ENCODE results near the gene RHBDL3.
A peak's percentile ranks its signal among the peaks of the same experiment; 100 is the strongest.
"Not testable (repeated sequence)": the region's sequence is repeated elsewhere in the genome, so short reads cannot be mapped to it uniquely, and the experiment has no call there.

Gene RHBDL3

DNA sequence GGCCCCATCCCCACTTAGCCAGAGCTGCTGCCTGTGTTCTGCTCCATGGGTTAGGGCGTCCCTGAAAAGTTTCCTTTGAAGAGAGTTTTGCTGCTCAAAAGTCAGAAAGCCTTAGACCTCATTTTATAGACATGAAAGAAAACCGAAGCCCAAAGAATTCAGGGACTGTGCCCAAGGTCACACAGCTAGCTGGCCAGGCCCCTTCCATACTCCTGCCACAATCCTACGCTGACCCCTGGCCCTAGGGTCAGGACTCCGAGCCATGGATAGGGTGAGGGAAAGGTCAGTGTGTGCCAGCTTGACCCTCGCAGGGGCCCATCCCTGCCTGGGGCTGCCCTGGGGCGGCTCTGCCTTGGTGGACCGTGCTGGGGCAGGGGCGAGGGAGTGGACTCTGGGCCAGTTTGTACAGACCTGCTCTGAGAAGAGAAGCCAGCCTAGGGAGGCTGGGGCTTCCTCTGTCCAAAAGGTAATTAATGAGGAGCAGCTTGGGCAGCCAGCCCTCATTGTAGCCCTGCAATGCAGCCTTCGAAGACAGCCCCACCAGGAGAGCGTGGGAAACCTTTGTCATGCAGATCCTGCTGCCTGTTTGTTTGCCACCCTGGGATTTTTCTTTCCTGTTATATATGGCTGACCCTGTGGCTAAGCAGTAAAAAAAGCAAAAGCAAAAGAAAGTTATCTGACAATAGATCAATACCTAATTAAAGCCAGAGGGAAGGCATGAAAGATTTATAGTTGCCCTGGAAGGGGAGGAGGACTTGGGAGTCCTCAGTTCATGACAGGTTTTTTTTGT lies 37.4 kb downstream of the RHBDL3 start:
- DNase-seq (ENCODE audit: low read depth, low spot score), result no peak
- no peak overlapping the region for H3K27ac ChIP-seq
- no peak for TF ChIP-seq EZH2 (IDR thresholded peaks at IDR 0.05)
- TF ChIP-seq POLR2AphosphoS5 (IDR thresholded peaks at IDR 0.05; ENCODE audit: borderline replicate concordance, low read depth, low read length), result no peak
- no peak for TF ChIP-seq FOXP2 (optimal IDR thresholded peaks at IDR 0.05; ENCODE audit: control extremely low read depth, extremely low read length, insufficient read depth)
- no peak overlapping the region for H3K4me3 ChIP-seq
- H3K9me3 ChIP-seq (ENCODE audit: low read depth, low read length), result no peaks in the 10 kb centered on the region
- H3K9ac ChIP-seq (ENCODE audit: insufficient read length), result no peak overlapping the region
- no peaks in the 10 kb centered on the region for H3K36me3 ChIP-seq (ENCODE audit: insufficient read depth, low read length)

- Histone ChIP-seq H3K27ac (no peak overlapping the region), H3K9me3 (ENCODE audit: low read depth, low read length) (no peaks in the 10 kb centered on the region), H3K4me3 (no peak overlapping the region), H3K9ac (ENCODE audit: insufficient read length) (no peak overlapping the region), H3K36me3 (ENCODE audit: insufficient read depth, low read length) (no peaks in the 10 kb centered on the region)
- DNase-seq (ENCODE audit: low read depth, low spot score), result no peak
- no peak for TF ChIP-seq POLR2AphosphoS5 (IDR thresholded peaks at IDR 0.05; ENCODE audit: borderline replicate concordance, low read depth, low read length)
- TF ChIP-seq EZH2 (IDR thresholded peaks at IDR 0.05), result no peak
- TF ChIP-seq FOXP2 (optimal IDR thresholded peaks at IDR 0.05; ENCODE audit: control extremely low read depth, extremely low read length, insufficient read depth), result no peak
Measured at GRCh38 chr17:32303781-32304288, 38.2 kb downstream of the RHBDL3 start.

- H3K4me3 ChIP-seq, result no peak overlapping the region
- no peak overlapping the region for H3K27ac ChIP-seq
- TF ChIP-seq FOXP2 (optimal IDR thresholded peaks at IDR 0.05; ENCODE audit: control extremely low read depth, extremely low read length, insufficient read depth), result no peak
- no peak for TF ChIP-seq EZH2 (IDR thresholded peaks at IDR 0.05)
- TF ChIP-seq POLR2AphosphoS5 (IDR thresholded peaks at IDR 0.05; ENCODE audit: borderline replicate concordance, low read depth, low read length), result no peak
- H3K36me3 ChIP-seq (ENCODE audit: insufficient read depth, low read length), result no peaks in the 10 kb centered on the region
- no peak for DNase-seq (ENCODE audit: low read depth, low spot score)
- H3K9ac ChIP-seq (ENCODE audit: insufficient read length), result no peak overlapping the region
- no peaks in the 10 kb centered on the region for H3K9me3 ChIP-seq (ENCODE audit: low read depth, low read length)
Measured at GRCh38 chr17:32305049-32305448, 39.4 kb downstream of the RHBDL3 start.

- Histone ChIP-seq H3K9ac (ENCODE audit: insufficient read length) (no peak overlapping the region), H3K4me3 (no peak overlapping the region), H3K27ac (no peak overlapping the region), H3K36me3 (ENCODE audit: insufficient read depth, low read length) (no peaks in the 10 kb centered on the region), H3K9me3 (ENCODE audit: low read depth, low read length) (no peaks in the 10 kb centered on the region)
- DNase-seq (ENCODE audit: low read depth, low spot score), result no peak
- TF ChIP-seq FOXP2 (optimal IDR thresholded peaks at IDR 0.05; ENCODE audit: control extremely low read depth, extremely low read length, insufficient read depth) (no peak), EZH2 (IDR thresholded peaks at IDR 0.05) (no peak), POLR2AphosphoS5 (IDR thresholded peaks at IDR 0.05; ENCODE audit: borderline replicate concordance, low read depth, low read length) (no peak)
Measured at GRCh38 chr17:32307658-32308057, 42.0 kb downstream of the RHBDL3 start.

GRCh38 chr17:32311028-32311536 lies 45.5 kb downstream of the RHBDL3 start:
- Histone ChIP-seq H3K27ac (no peak overlapping the region), H3K36me3 (ENCODE audit: insufficient read depth, low read length) (no peaks in the 10 kb centered on the region), H3K9ac (ENCODE audit: insufficient read length) (no peak overlapping the region), H3K4me3 (peak overlapping the region; percentile 53; the same call in 1 of the 2 replicates), H3K9me3 (ENCODE audit: low read depth, low read length) (no peaks in the 10 kb centered on the region)
- no peak for DNase-seq (ENCODE audit: low read depth, low spot score)
- TF ChIP-seq EZH2 (IDR thresholded peaks at IDR 0.05) (no peak), FOXP2 (optimal IDR thresholded peaks at IDR 0.05; ENCODE audit: control extremely low read depth, extremely low read length, insufficient read depth) (no peak), POLR2AphosphoS5 (IDR thresholded peaks at IDR 0.05; ENCODE audit: borderline replicate concordance, low read depth, low read length) (no peak)

- Histone ChIP-seq H3K36me3 (ENCODE audit: insufficient read depth, low read length) (no peaks in the 10 kb centered on the region), H3K9me3 (ENCODE audit: low read depth, low read length) (no peaks in the 10 kb centered on the region), H3K4me3 (no peak overlapping the region), H3K27ac (no peak overlapping the region), H3K9ac (ENCODE audit: insufficient read length) (no peak overlapping the region)
- no peak for DNase-seq (ENCODE audit: low read depth, low spot score)
- TF ChIP-seq POLR2AphosphoS5 (IDR thresholded peaks at IDR 0.05; ENCODE audit: borderline replicate concordance, low read depth, low read length), result no peak
- no peak for TF ChIP-seq FOXP2 (optimal IDR thresholded peaks at IDR 0.05; ENCODE audit: control extremely low read depth, extremely low read length, insufficient read depth)
- TF ChIP-seq EZH2 (IDR thresholded peaks at IDR 0.05), result no peak
Measured at GRCh38 chr17:32314636-32315035, 49.0 kb downstream of the RHBDL3 start.

- no peak overlapping the region for H3K27ac ChIP-seq
- H3K4me3 ChIP-seq, result no peak overlapping the region
- H3K36me3 ChIP-seq (ENCODE audit: insufficient read depth, low read length), result no peaks in the 10 kb centered on the region
- no peaks in the 10 kb centered on the region for H3K9me3 ChIP-seq (ENCODE audit: low read depth, low read length)
- DNase-seq (ENCODE audit: low read depth, low spot score), result no peak
- no peak for TF ChIP-seq POLR2AphosphoS5 (IDR thresholded peaks at IDR 0.05; ENCODE audit: borderline replicate concordance, low read depth, low read length)
- no peak for TF ChIP-seq EZH2 (IDR thresholded peaks at IDR 0.05)
- TF ChIP-seq FOXP2 (optimal IDR thresholded peaks at IDR 0.05; ENCODE audit: control extremely low read depth, extremely low read length, insufficient read depth), result no peak
- no peak overlapping the region for H3K9ac ChIP-seq (ENCODE audit: insufficient read length)
Measured at GRCh38 chr17:32315171-32315570, 49.5 kb downstream of the RHBDL3 start.

DNA sequence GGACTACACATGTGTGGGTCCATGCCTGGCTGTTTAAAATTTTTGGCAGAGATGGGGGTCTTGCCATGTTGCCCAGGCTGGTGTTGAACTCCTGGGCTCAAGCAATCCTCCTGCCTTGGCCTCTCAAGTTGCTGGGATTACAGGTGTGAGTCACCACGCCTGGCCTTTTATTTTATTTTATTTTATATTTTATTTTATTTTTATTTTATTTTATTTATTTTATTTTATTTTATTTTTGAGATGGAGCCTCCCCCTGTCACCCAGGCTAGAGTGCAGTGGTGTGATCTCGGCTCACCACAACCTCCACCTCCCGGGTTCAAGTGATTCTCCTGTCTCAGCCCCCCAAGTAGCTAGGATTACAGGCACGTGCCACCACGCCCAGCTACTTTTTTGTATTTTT lies 51.0 kb downstream of the RHBDL3 start:
- not testable (repeated sequence) for H3K9ac ChIP-seq (ENCODE audit: insufficient read length); H3K36me3 ChIP-seq (ENCODE audit: insufficient read depth, low read length); H3K4me3 ChIP-seq; DNase-seq (ENCODE audit: low read depth, low spot score); H3K27ac ChIP-seq; H3K9me3 ChIP-seq (ENCODE audit: low read depth, low read length)
